ENCODE data around the gene MEIKIN. TPM values are rescaled to one million over a fixed set of nuclear protein-coding genes. Genes with fewer than 3 reads are reported as not detected.

MEIKIN gene
- total RNA-seq, 1 donor from 2014 or later: not detected

DNA sequence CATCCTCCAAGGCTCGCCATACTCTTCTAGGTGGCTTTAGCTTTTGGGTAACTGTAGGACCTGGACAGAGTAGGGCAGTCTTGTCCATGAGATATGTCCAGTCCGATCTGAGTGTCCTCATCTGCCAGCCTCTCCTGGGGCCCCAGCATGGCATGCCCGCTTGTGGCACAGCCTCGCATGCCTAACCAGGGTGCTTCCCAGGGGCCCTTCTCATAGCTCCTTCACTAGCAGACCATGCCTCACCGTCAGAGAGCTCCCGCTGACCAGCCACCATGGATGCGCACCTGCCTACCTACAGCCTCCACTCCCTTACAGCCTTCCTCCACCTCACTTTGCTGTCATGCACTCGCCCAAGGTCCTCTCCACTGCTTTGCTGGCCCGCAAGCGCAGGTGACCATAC lies 88.1 kb downstream of the MEIKIN start:
- no peaks in the 10 kb centered on the region for H3K4me1 Mint-ChIP-seq (ENCODE audit: low read depth, unreplicated experiment)
- H3K4me3 Mint-ChIP-seq (ENCODE audit: unreplicated experiment): no peak overlapping the region
- peaks cover 2% of the 10 kb centered on the region for H3K9me3 Mint-ChIP-seq (ENCODE audit: unreplicated experiment)
- no peaks in the 10 kb centered on the region for H3K36me3 Mint-ChIP-seq (ENCODE audit: unreplicated experiment)
- peaks cover 4% of the 10 kb centered on the region for H3K27me3 Mint-ChIP-seq (ENCODE audit: unreplicated experiment)
- no peak for DNase-seq
- no peak for TF ChIP-seq CTCF (IDR thresholded peaks at IDR 0.05; ENCODE audit: partially characterized antibody, unreplicated experiment)
- H3K27ac Mint-ChIP-seq (ENCODE audit: unreplicated experiment): no peak overlapping the region

DNA sequence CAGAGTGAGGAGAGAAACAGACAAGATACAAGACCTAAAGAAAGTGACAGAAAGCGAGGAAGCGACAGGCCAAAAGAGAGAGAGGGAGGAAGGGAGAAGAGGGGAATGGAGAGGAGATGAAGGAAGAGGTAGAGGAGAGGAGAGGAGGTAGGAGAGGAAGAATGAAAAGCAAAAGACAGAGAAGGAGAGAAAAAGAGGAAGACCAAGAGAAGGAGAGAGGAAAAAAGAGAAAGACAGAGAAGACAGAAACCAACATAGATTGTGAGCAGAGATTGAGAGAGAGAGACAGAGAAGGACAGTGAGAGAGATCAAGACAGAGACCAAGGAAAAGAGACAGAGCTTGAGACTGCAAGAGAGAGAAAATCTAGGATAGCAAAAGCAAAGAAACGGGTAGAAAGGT lies 90.0 kb downstream of the MEIKIN start:
- DNase-seq: no peak
- Mint-ChIP-seq H3K27ac (ENCODE audit: unreplicated experiment) (no peak overlapping the region), H3K27me3 (ENCODE audit: unreplicated experiment) (peaks cover 4% of the 10 kb centered on the region), H3K4me3 (ENCODE audit: unreplicated experiment) (no peak overlapping the region), H3K36me3 (ENCODE audit: unreplicated experiment) (no peaks in the 10 kb centered on the region), H3K4me1 (ENCODE audit: low read depth, unreplicated experiment) (no peaks in the 10 kb centered on the region), H3K9me3 (ENCODE audit: unreplicated experiment) (peaks cover 2% of the 10 kb centered on the region)
- TF ChIP-seq CTCF (IDR thresholded peaks at IDR 0.05; ENCODE audit: partially characterized antibody, unreplicated experiment): no peak

DNA sequence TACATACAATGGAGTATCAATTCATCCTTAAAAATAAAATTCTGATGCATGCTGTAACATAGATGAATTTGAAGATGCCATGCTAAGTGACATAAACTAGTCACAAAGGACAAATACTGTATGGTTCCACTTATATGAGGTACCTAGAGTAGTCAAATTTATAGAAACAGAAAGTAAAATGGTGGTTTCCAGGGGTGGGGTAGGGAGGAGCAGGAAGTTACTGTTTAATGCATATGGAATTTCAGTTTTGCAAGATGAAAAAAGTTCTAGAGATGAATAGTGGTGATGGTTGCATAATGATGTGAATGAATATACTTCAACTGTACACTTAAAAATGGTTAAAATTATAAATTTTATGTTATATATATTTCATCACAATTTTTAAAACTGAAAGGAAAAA lies 91.3 kb downstream of the MEIKIN start:
- Mint-ChIP-seq H3K27ac (ENCODE audit: unreplicated experiment) (no peak overlapping the region), H3K4me3 (ENCODE audit: unreplicated experiment) (no peak overlapping the region), H3K27me3 (ENCODE audit: unreplicated experiment) (peaks cover 4% of the 10 kb centered on the region), H3K9me3 (ENCODE audit: unreplicated experiment) (peaks cover 2% of the 10 kb centered on the region), H3K4me1 (ENCODE audit: low read depth, unreplicated experiment) (no peaks in the 10 kb centered on the region), H3K36me3 (ENCODE audit: unreplicated experiment) (no peaks in the 10 kb centered on the region)
- TF ChIP-seq CTCF (IDR thresholded peaks at IDR 0.05; ENCODE audit: partially characterized antibody, unreplicated experiment): no peak
- DNase-seq: no peak

DNA sequence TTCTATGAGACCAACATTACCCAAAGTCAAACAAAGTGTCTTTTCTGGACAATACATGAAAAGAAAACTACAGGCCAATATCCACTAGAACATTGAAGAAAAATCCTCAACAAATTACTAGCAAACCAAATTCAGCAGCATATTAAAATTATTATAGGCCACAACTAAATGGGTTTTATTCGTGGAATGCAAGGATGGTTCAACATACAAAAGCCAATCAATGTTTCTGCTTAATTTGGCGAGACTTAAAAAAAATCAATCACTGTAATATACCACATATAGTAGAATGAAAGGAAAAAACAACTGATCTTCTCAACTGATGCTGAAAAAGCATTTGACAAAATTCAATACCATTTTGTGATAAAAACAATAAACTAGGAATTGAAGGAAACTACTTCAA lies 96.8 kb downstream of the MEIKIN start:
- H3K36me3 Mint-ChIP-seq (ENCODE audit: unreplicated experiment): peaks cover 18% of the 10 kb centered on the region
- no peak for DNase-seq
- H3K4me3 Mint-ChIP-seq (ENCODE audit: unreplicated experiment): no peak overlapping the region
- H3K9me3 Mint-ChIP-seq (ENCODE audit: unreplicated experiment): peaks cover 11% of the 10 kb centered on the region
- no peak overlapping the region for H3K27ac Mint-ChIP-seq (ENCODE audit: unreplicated experiment)
- H3K4me1 Mint-ChIP-seq (ENCODE audit: low read depth, unreplicated experiment): no peaks in the 10 kb centered on the region
- no peaks in the 10 kb centered on the region for H3K27me3 Mint-ChIP-seq (ENCODE audit: unreplicated experiment)
- TF ChIP-seq CTCF (IDR thresholded peaks at IDR 0.05; ENCODE audit: partially characterized antibody, unreplicated experiment): no peak

DNA sequence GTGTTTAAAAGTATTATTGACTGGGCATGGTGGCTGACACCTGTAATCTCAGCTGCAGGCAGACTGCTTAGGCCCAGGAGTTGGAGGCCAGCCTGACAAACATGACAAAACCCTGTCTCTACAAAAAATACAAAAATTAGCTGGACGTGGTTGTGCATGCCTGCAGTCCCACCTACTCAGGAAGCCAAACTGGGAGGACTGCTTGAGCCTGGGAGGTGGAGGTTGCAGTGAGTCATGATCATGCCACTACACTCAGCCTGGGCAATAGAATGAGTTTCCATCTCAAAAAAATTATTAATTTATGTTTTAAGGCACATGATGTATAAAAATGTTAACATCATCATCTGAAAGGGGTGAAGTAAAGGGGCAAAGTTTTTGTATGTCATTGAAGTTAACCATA lies 98.9 kb downstream of the MEIKIN start:
- Mint-ChIP-seq H3K27me3 (ENCODE audit: unreplicated experiment) (peaks cover 2% of the 10 kb centered on the region), H3K9me3 (ENCODE audit: unreplicated experiment) (peaks cover 13% of the 10 kb centered on the region), H3K4me3 (ENCODE audit: unreplicated experiment) (no peak overlapping the region), H3K36me3 (ENCODE audit: unreplicated experiment) (peaks cover 31% of the 10 kb centered on the region), H3K4me1 (ENCODE audit: low read depth, unreplicated experiment) (no peaks in the 10 kb centered on the region), H3K27ac (ENCODE audit: unreplicated experiment) (no peak overlapping the region)
- no peak for TF ChIP-seq CTCF (IDR thresholded peaks at IDR 0.05; ENCODE audit: partially characterized antibody, unreplicated experiment)
- DNase-seq: no peak
